Activated naive CD8-positive, alpha-beta T cell treated with anti-CD3 and anti-CD28 coated beads, Interleukin-2, amount 50 U/mL, for 16 hours (primary cell): ENCODE data around the gene YPEL1.
"Not testable (repeated sequence)": the region's sequence is repeated elsewhere in the genome, so short reads cannot be mapped to it uniquely, and the experiment has no call there.

Experiments
- DNase-seq: peaks from one replicate; pipeline ENCODE4 v3.0.0-alpha.2; 2020; ENCODE audit warnings: low read depth, low spot score

YPEL1 gene

GRCh38 chr22:21721195-21721852 is 14.3 kb downstream of the YPEL1 start:
- not testable (repeated sequence) for DNase-seq

- DNase-seq: not testable (repeated sequence)
Measured at GRCh38 chr22:21720191-21720859, 15.3 kb downstream of the YPEL1 start.

GRCh38 chr22:21719024-21719423 is 16.6 kb downstream of the YPEL1 start:
- DNase-seq: no peak

- no peak for DNase-seq
Measured at GRCh38 chr22:21718499-21718898, 17.1 kb downstream of the YPEL1 start.

- DNase-seq: not testable (repeated sequence)
Measured at GRCh38 chr22:21716395-21717122, 19.0 kb downstream of the YPEL1 start.

- DNase-seq: no peak
Measured at GRCh38 chr22:21714786-21715185, 20.8 kb downstream of the YPEL1 start.

- DNase-seq: no peak
Measured at GRCh38 chr22:21714059-21714770, 21.4 kb downstream of the YPEL1 start.

GRCh38 chr22:21713428-21714058 is 22.1 kb downstream of the YPEL1 start:
- DNase-seq: no peak

- no peak for DNase-seq
Measured at GRCh38 chr22:21712751-21713427, 22.7 kb downstream of the YPEL1 start.

- no peak for DNase-seq
Measured at GRCh38 chr22:21711851-21712250, 23.7 kb downstream of the YPEL1 start.

- DNase-seq: no peak
Measured at GRCh38 chr22:21710156-21710555, 25.4 kb downstream of the YPEL1 start.

GRCh38 chr22:21709688-21710087 is 25.9 kb downstream of the YPEL1 start:
- no peak for DNase-seq

GRCh38 chr22:21708960-21709359 is 26.6 kb downstream of the YPEL1 start:
- DNase-seq: no peak

GRCh38 chr22:21707677-21708076 is 27.9 kb downstream of the YPEL1 start:
- DNase-seq: no peak

- no peak for DNase-seq
Measured at GRCh38 chr22:21703684-21704316, 31.8 kb downstream of the YPEL1 start.

- no peak for DNase-seq
Measured at GRCh38 chr22:21702700-21703683, 32.6 kb downstream of the YPEL1 start.

GRCh38 chr22:21702094-21702493 is 33.5 kb downstream of the YPEL1 start:
- no peak for DNase-seq

GRCh38 chr22:21701384-21701971 is 34.1 kb downstream of the YPEL1 start:
- no peak for DNase-seq

GRCh38 chr22:21700822-21701221 is 34.8 kb downstream of the YPEL1 start:
- DNase-seq: no peak
